ENCODE results near the gene TEC. TPM values are rescaled to one million over a fixed set of nuclear protein-coding genes. Genes with fewer than 3 reads are reported as not detected.

The TEC gene
- total RNA-seq, 6 donors from 2014 or later: 5.9 to 26.2 (median 10.1) TPM

- Histone ChIP-seq H3K27ac (no peak overlapping the region), H3K4me3 (no peak overlapping the region), H3K27me3 (no peaks in the 10 kb centered on the region), H3K4me1 (no peaks in the 10 kb centered on the region), H3K9me3 (no peaks in the 10 kb centered on the region), H3K36me3 (no peaks in the 10 kb centered on the region)
- DNase-seq: no peak
- WGBS, 2 donors: 67 to 95% methylated on average over 1 of the region's 1 CpG
- ATAC-seq (ENCODE audit: low FRiP score in 2 of 2): no peak
- TF ChIP-seq POLR2A (IDR thresholded peaks at IDR 0.05): no peak
- TF ChIP-seq EP300 (IDR thresholded peaks at IDR 0.05): no peak
- no peak for TF ChIP-seq POLR2AphosphoS5 (IDR thresholded peaks at IDR 0.05)
- no peak for TF ChIP-seq CTCF (IDR thresholded peaks at IDR 0.05)
Observed at GRCh38 chr4:48248559-48248953, 21.1 kb downstream of the TEC start.

GRCh38 chr4:48247878-48248558 is 21.6 kb downstream of the TEC start:
- Histone ChIP-seq H3K27me3 (no peaks in the 10 kb centered on the region), H3K9me3 (no peaks in the 10 kb centered on the region), H3K36me3 (no peaks in the 10 kb centered on the region), H3K4me1 (no peaks in the 10 kb centered on the region), H3K4me3 (no peak overlapping the region), H3K27ac (no peak overlapping the region)
- no peak for TF ChIP-seq EP300 (IDR thresholded peaks at IDR 0.05)
- TF ChIP-seq POLR2A (IDR thresholded peaks at IDR 0.05): no peak
- no peak for TF ChIP-seq CTCF (IDR thresholded peaks at IDR 0.05)
- no peak for TF ChIP-seq POLR2AphosphoS5 (IDR thresholded peaks at IDR 0.05)
- no peak for ATAC-seq (ENCODE audit: low FRiP score in 2 of 2)
- 76 to 77% methylated on average over 5 of the region's 5 CpGs for WGBS, 2 donors
- DNase-seq: no peak

- Histone ChIP-seq H3K27ac (no peak overlapping the region), H3K9me3 (no peaks in the 10 kb centered on the region), H3K4me3 (no peak overlapping the region), H3K4me1 (no peaks in the 10 kb centered on the region), H3K36me3 (no peaks in the 10 kb centered on the region), H3K27me3 (no peaks in the 10 kb centered on the region)
- DNase-seq (no peak), ATAC-seq (ENCODE audit: low FRiP score in 2 of 2) (no peak)
- TF ChIP-seq POLR2AphosphoS5 (IDR thresholded peaks at IDR 0.05) (no peak), POLR2A (IDR thresholded peaks at IDR 0.05) (no peak), CTCF (IDR thresholded peaks at IDR 0.05) (no peak), EP300 (IDR thresholded peaks at IDR 0.05) (no peak)
- 71 to 75% methylated on average over 7 of the region's 7 CpGs for WGBS, 2 donors
Observed at GRCh38 chr4:48247142-48247877, 22.3 kb downstream of the TEC start.

- ATAC-seq (ENCODE audit: low FRiP score in 2 of 2): no peak
- DNase-seq: no peak
- no peak overlapping the region for H3K4me3 ChIP-seq
- H3K9me3 ChIP-seq: no peaks in the 10 kb centered on the region
- no peak for TF ChIP-seq EP300 (IDR thresholded peaks at IDR 0.05)
- TF ChIP-seq POLR2A (IDR thresholded peaks at IDR 0.05): no peak
- no peak for TF ChIP-seq CTCF (IDR thresholded peaks at IDR 0.05)
- TF ChIP-seq POLR2AphosphoS5 (IDR thresholded peaks at IDR 0.05): no peak
- WGBS, 2 donors: 99% methylated on average over 4 of the region's 4 CpGs
- H3K4me1 ChIP-seq: no peaks in the 10 kb centered on the region
- no peaks in the 10 kb centered on the region for H3K36me3 ChIP-seq
- no peak overlapping the region for H3K27ac ChIP-seq
- no peaks in the 10 kb centered on the region for H3K27me3 ChIP-seq
Observed at GRCh38 chr4:48244665-48245064, 25.0 kb downstream of the TEC start.
